Femur (tissue), 1 donor: ENCODE data around the gene IL1RN.

ENCODE experiments used
- DNase-seq: peaks from one replicate; pipeline ENCODE4 v3.0.0-alpha.2; 2017

IL1RN gene

DNA sequence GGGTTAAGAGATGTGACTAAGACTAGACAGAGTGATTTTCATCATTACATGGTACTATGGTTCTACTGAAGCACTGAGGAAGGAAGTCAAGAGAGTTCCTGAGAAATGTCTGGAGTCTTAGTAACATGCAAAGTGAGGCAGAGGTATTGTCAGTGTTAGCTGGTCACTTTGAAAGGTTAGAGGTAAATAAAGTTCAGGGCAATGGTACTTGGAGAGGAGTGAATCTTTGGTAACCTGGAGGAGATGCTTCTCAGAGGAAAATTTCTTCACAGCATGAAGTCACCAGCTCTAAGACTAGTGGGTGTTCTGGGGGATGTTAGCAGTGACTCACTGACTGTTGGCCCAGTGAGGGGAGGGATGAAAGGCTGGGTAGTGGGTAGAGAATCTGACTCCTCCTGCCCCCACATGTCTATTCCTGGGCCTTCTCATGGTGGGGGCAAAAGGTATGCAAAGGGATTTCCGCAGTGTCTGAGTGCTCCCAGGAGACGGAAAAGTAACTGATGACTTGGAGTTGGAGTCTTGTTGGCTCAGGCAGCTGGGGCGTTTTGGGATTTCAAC, 23.3 kb upstream of the IL1RN start:
- DNase-seq = no peak

DNA sequence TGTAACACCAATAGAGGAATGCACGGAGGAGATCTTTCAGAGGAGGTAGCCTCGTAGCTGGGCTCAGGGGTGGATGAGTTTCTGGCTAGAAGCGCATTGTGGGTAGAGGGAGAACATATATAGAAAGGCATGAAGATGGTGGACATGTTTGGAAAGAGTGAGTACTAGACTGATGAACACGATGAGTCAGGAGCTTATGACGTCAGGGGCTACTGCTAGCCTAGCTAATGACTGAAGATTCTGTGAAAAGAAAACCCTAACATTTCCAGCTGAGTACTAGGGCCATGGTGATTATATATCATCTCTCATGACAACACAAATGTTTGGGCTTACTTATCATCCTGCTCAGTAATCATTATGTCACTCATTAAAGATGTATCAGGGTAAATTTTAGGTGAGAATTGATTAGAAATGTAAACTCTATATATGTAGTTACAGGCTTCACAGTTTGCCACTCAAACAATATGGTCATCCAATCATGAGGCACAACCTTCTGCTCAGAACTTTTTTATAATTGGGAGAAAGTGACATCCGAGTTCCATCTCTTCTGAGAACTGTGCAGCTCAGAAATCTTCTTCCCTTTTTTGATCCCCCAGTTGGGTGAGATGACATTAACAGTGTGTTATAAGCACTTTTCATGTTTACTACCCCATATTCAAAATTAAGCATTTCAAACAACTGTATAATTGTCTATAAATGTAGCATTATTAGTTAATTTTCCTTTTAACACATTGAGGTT, 22.2 kb upstream of the IL1RN start:
- no peak for DNase-seq

DNA sequence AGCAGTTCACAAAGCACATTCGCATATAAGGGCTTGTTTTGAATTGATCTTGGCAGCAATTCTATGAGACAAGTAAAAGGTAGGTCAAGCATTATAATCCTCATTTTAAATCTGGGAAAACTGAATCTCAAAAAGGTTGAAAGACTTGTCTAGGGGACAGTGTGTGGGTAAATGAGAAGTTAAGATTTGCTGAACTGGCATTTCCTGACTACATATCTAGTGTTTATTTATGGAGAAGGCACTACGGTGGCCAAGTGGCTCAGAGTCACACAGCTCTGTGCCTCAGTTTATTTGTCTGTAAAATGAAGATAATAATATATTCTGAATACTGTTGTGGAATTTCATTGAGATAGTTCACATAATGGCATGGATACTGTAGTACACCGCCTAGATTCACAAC, 16.3 kb upstream of the IL1RN start:
- DNase-seq = no peak

DNA sequence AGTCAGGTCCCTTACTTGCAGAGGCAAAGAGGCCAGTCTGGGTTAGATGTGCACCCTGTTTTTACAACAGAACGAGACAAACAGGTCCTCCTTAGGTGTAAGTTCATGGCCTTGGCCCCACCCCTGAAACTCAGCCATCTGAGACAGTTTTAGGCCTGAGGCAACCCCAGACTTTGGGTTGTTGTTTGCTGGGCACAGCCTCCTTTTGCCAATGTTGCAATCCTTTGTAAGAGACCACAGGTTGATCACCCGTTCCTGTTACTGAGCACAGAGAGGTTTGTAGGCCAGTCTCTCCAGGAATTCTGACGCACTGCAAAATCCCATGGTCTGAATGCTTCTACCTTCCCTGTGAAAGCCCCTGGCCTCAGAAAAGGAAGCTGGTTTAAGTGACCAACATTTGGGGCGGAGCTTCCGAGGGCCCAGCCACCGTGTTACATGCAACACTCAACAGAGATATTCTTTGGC, 15.5 kb upstream of the IL1RN start:
- DNase-seq = no peak

DNA sequence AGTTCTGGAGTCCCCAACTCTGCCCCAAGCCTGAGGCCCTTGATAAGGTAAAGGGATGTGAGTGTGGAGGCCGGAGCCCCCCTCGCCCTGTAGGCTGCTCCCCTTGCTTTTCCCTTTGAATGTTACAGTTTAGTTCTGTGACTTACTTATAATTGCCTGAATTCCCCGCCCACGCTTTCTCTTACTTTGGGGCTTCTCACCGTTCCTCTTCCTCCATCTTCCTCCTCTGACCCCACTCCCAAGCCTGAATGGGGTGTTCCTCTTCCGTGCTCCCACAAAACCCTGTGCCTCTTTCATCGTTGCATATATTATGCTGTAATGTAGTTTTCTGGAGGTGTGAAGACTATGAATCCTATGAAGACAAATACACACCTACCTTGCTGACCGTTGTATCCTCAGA, 15.0 kb upstream of the IL1RN start:
- no peak for DNase-seq

DNA sequence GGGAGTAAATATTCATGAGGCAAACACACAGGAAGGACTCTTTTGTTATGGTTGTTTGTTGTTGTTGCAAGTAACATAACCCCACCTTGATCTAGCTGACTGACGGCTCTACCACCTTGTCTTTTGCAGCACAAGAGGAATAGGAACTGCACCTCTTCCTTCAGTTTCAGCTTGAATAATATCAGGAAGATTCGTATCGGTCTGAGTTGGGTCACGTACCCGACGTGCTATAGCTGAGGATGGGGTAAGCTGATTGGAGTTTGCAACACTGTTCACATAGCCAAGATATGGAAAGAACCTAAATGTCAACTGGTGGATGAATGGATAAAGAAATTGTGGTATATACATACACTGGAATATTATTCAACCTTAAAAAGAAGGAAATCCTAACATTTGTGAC, 14.5 kb upstream of the IL1RN start:
- no peak for DNase-seq

DNA sequence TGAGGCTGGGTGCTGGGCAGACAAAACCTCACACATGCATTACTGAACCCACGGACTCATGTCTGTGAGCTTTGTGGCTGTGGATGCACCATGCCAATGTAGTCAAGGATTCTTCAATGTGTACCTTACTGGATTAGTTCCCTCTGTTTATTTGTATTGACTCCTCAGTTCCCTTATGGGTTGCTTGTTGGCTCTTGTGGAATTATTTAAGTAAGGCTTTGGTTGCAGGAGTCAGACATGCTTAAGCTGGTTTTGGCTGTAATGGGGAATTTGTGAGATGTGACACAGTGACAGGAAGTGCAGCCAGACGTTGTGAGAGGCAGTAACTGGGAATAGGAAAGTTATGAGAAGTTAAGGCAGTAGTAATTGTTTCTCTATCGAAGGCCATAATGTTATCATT, 13.6 kb upstream of the IL1RN start:
- DNase-seq = no peak

DNA sequence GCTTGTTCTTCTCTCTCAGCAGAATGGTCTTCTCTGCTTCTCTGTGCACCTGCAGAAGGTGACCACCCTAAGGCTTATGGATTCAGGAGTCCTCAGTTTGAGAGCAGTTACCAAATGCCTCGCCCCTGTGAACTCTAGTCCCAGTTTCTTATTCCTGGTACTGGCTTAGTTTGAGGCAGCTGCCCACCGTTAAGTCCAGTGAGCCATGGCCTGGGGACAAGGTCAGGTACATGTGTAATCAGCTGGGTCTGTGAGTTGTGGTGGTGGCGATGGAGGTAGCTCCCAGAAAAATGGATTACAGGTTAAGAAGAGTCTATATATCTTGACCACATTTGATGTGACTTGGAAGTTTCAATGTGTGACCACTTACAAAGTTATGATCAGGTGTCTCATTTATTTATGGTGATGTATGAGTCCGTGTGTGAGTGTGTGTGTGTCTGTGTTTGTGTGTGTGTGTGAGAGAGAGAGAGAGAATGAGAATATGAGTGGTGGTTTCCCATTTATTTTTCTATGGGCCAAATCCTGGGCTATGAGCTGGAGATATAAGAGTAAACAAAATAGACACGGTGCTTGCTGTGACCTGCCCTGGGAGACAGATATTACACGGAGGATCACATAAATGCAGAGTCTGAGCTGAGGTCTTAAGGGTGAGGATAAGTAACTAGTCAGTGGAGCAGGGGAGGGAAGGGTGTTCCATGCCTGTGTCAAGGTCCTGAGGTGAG, 13.0 kb upstream of the IL1RN start:
- DNase-seq = no peak

DNA sequence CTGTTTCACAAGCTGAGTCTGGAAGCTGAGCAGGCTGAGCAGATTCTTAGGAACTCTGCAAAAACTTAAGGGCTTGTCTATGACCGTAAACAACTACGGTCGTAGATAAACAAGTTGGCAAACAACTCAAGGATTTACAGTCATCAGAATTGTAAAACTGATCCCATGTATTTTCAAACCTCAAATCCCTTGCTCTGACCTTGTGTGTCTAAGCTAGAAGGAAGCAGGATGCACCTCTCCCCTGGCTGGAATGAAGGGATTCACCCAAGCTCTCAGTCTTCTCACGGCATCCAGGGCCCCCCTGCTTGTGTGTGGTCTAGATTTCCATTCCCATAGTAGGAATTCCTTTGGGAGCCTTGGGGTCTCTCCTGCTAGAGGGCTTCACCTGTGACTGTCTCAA, 12.4 kb upstream of the IL1RN start:
- DNase-seq = no peak

DNA sequence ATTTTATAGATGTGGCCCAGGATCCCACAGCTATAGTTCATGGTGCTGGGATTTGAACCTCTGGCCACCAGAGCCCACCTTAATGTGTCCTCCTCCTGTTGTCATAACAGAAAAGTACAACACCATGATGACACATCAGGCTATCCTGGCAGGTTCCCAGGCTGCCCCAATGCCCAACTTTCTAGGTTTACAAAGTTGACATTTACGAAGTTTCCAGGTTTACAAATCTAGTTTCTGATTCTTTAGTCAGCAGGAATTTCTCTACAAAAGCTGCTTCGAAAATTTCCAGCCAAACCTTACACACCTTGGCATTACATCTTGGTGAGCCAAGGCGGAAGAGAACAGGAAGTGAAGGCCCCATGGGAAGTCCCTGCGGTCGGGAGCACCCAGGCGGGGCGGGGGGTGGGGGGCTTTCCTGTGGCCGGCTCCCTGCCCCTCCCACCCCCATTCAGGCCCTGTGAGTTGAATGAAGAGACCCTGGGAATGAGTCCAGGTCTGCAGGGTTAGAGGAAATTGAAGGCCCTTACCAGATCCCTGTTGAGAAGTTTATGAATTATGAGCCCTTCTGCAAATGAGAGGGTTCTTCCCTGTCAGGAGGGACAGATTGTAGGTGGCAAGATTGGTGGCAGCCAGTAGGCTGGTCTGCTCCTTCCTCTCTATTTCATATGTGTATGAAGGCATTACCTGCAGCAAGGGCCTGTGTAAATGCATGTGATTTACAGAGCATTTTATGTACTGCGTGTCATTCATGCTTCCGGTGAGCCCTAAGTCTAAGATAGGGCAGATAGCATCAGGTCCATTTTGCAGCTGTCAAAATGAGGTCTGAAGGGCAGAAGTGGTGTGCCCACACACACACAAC, 11.1 kb upstream of the IL1RN start:
- DNase-seq = no peak

DNA sequence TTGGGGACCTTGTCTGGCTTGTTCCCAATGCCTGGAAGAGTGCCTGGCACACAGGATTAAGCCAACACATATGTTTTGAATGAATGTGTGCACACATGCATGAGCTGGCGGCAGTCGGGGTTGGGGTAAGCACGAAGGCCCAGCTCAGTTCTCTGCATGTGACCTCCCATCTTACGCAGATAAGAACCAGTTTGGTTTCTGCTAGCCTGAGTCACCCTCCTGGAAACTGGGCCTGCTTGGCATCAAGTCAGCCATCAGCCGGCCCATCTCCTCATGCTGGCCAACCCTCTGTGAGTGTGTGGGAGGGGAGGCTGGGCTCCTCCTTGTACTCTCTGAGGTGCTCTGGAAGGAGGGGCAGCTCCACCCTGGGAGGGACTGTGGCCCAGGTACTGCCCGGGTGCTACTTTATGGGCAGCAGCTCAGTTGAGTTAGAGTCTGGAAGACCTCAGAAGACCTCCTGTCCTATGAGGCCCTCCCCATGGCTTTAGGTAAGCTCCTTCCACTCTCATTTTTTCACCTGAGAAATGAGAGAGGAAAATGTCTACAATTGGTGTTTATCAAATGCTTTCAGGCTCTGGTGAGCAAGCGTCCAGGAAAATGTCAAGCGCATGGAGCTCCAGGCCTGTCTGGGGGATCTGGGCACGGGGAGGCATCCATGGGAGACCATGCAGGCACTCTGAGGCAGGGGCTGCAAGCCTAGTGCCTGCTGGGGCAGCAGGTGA, 9.7 kb upstream of the IL1RN start:
- DNase-seq = no peak

DNA sequence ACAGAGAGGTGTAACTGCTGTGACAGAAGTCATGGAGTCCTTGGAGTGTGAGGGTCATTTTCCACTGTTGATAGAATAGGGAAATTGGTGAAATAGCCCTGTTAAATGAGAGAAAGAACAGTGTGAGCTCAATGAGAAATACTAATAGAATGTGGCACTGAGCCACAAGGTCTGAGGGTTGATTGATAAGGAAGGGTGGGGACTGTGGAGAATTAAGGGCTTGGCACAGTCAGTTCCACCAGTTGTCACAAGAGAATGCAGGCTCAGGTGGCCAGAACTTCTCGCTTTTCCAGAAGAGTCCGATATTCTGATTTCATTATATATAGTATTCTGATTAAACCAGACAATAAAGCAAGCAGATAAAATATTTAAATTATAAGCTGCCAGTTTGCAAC, 9.1 kb upstream of the IL1RN start:
- DNase-seq = no peak

DNA sequence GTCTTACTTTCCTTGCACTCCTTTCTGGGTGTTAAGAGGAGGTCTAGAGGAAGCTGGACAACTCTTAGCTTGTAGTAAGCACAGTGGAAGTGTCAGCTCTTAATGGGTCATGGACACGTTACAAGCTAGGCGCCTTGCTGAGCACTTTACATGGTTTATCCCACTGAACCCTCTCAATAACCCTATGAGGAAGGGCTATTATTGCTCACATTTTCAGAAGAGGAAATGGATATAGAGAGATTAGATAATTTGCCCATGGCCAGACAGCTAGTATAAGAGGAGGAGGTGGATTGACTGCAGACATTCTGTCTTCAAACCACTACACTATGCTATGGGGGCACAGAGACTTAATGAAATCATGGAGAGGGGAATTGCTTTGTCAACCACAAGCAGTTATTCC, 8.3 kb upstream of the IL1RN start:
- no peak for DNase-seq

DNA sequence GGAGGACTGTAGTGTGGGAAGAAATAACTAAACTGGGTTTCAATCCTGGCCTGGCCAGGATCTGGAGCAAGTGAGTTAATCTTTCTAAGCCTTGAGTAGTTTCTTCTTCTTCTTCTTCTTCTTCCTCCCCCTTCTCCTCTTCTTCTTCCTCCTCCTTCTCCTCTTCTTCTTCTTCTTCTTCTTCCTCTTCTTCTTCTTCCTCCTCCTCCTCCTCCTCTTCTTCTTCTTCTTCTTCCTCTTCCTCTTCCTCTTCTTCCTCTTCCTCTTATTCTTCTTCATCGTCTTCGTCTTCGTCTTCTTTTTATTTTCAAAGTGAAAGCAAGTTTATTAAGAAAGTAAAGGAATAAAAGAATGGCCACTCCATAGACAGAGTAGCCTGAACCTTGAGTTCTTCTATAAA, 6.5 kb upstream of the IL1RN start:
- no peak for DNase-seq

DNA sequence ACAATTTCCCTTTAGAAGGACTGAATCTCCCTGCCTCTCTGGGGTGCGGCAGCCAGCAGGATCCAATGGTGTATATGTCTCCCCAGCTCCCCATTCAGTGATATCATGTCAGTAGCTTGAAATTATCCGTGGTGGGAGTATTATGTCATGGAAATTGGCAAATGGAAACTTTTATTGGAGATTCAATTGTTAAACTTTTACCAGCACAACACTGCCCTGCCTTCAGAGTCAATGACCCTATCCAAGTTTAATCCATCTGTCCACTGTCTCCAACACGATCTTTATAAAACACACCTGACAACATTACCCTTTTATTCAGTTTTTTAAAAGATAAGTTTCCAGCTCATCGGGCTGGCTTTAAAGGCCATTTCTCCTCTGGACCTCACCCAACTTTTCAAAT, 5.0 kb upstream of the IL1RN start:
- no peak for DNase-seq

DNA sequence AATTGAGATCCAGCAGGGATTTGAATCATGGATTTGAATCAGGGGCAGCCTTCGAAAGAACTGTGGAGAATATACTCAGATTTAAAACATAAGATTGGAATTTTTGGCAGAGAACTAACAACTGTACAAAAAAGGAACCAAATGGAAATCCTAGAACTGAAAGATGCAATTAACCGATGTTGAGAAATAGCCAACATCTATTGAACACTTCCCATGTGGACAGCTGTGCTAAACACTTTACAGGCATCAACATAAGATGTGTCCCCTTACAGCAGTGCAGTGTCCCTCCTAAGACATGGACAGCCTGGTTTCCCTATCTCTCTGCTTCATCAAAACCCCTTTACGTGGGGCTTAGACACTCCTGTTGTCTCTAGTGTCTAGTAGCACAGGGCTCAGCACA, 3.7 kb upstream of the IL1RN start:
- DNase-seq = no peak

DNA sequence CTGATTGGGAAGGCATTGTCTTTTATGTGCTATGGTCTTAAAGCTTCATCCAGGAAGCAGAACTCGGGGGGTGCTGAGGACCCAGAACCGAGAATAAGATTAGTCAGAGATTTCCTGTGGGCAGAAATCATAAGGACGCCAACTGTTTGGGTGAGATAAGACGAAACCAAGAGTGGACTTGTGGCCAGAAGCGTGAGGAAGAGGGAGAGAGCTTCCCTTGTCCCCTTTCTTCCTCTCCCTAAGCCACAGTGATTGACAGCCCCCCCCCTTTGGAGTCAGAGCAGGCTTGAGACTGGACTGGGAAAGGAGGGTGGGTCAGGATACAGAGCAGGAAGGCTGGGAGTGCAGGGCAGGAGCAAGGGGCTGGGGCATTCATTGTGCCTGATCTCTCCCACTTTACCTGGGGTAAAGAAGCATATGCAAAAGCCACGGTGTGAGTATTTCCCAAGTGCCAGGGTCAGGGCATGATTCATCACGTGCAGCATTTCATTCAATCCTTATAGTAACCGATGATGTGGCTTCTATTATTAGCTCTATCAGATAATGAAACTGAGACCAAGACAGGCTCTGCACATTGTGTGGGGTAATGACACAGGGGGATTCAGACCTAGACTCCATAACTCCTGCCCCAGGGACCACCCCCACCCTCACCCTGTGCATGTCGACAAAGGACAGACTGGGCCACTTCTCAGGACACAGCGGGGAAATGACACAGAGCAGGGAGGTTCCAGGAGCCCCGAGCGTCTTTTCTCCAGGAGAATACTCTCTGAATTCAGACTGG, 3.0 kb upstream of the IL1RN start:
- no peak for DNase-seq

DNA sequence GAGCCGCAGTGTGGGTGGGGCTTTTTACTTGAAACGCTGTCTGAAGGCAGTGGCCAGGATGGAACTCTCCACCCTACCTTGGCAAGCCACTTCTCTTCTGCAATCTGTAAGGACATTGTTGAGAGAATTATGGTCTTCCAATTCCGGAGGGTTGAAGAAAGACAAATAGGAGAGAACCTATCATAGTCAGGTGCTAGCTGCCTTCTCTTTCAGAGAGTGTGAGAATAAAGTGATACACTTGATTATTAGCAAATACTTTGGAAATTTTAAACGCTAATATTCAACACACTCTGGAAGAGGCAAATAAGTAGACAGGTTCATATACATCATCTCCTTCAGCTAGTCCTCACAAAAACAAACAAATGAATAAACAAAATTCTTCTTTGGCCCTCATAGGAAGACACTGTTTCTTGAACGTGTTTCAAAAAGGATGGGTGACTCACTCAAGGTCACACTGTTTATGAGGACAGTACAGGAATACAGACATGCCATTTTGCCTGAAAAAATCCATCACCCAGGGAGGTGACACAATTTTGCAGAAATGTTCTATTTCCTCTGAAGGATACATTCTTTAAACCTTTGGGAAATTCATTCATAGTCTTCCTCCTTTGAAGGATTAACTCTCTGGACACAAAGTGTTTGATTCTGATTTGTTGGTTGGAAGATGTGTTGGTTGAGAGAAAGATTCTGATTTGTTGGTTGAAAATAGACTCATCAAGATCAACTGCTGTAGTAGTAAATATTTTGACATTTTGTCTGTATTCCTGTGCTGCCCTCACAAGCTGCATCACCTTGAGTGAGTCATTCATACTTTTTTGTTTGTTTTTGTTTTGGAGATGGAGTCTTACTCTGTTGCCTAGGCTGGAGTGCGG, 2.2 kb upstream of the IL1RN start:
- no peak for DNase-seq

DNA sequence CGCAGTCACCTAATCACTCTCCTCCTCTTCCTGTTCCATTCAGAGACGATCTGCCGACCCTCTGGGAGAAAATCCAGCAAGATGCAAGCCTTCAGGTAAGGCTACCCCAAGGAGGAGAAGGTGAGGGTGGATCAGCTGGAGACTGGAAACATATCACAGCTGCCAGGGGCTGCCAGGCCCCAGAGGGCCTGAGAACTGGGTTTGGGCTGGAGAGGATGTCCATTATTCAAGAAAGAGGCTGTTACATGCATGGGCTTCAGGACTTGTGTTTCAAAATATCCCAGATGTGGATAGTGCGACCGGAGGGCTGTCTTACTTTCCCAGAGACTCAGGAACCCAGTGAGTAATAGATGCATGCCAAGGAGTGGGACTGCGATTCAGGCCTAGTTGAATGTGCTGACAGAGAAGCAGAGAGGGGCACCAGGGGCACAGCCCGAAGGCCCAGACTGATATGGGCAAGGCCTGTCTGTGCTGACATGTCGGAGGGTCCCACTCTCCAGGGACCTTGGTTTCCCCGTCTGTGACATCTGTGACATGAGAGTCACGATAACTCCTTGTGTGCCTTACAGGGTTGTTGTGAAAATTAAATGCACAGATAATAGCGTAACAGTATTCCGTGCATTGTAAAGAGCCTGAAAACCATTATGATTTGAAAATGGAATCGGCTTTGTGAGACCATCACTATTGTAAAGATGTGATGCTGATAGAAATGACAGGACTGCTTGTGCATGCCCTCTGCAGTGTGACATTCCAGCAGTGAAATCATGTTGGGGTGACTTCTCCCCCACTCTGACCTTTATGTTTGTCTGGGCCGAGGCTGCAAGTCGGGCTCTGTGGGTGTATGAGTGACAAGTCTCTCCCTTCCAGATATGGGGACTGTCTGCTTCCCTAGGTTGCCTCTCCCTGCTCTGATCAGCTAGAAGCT, 510 bp downstream of the IL1RN start:
- no peak for DNase-seq
